ENCODE results near the gene SRP14. TPM values are rescaled to one million over a fixed set of nuclear protein-coding genes. Genes with fewer than 3 reads are reported as not detected.
A peak's percentile ranks its signal among the peaks of the same experiment; 100 is the strongest.

SRP14 gene
- total RNA-seq, 1 experiment from 2014 or later, result 168 TPM

- no peak overlapping the region for H3K4me3 ChIP-seq (replicated peaks in 1 of 2; ENCODE audit: low read depth in 1 of 2, low read length in 2 of 2)
- no peak for DNase-seq (ENCODE audit: low read depth, low spot score)
- H4K20me1 ChIP-seq (ENCODE audit: insufficient read depth), result no peaks in the 10 kb centered on the region
- intact Hi-C loops (cut with micrococcal nuclease), result loop anchor here (10.0 kb wide), 1 partner anchor 117 kb away; the partner anchor contains the start of gene BUB1B
- H3K9me3 ChIP-seq (ENCODE audit: control insufficient read depth in 1 of 2, insufficient read depth in 1 of 2, low read depth in 1 of 2, low read length in 2 of 2), result no peaks in the 10 kb centered on the region
- H2AFZ ChIP-seq (ENCODE audit: low read depth, low read length, poor library complexity, severe bottlenecking), result no peak overlapping the region
- no peaks in the 10 kb centered on the region for H3K27me3 ChIP-seq (ENCODE audit: insufficient read depth, low read length)
- peaks cover 0 to 2% of the 10 kb centered on the region in 2 experiments; a peak in 1 of 4 replicates for H3K36me3 ChIP-seq (ENCODE audit: control insufficient read depth in 1 of 2, insufficient read depth in 2 of 2, low read length in 2 of 2)
- POLR2A ChIA-PET, result interaction anchor here (1.2 kb wide), 1 partner anchor 57 kb away, joined by 4 read pairs; no protein-coding TSS in a partner anchor
- H3K79me2 ChIP-seq (ENCODE audit: insufficient read depth, low read length), result no peaks in the 10 kb centered on the region
- no peaks in the 10 kb centered on the region for H3K9me2 ChIP-seq (ENCODE audit: insufficient read depth)
- no peak for ATAC-seq
- RAD21 ChIA-PET (ENCODE audit: low non-redundant PET in 1 of 2, low total read pairs in 2 of 2, uncharacterized antibody in 2 of 2, unreplicated experiment in 2 of 2), result interaction anchor here in 1 of 2 experiments (0.5 kb wide), 1 partner anchor 260 kb away, joined by 5 read pairs; no protein-coding TSS in a partner anchor
- TF ChIP-seq SRF (IDR thresholded peaks at IDR 0.05; ENCODE audit: low read depth) (no peak), ATF3 (IDR thresholded peaks at IDR 0.05) (no peak), POLR2AphosphoS5 (IDR thresholded peaks at IDR 0.05; ENCODE audit: low read depth, low read length) (no peak), SP1 (IDR thresholded peaks at IDR 0.05; ENCODE audit: low read depth) (no peak), ZFX (IDR thresholded peaks at IDR 0.05) (no peak), RAD21 (IDR thresholded peaks at IDR 0.05; ENCODE audit: low read depth) (no peak), POLR2A (IDR thresholded peaks at IDR 0.05; ENCODE audit: borderline replicate concordance, extremely low read depth, insufficient read depth, insufficient read length) (no peak), ELF1 (IDR thresholded peaks at IDR 0.05; ENCODE audit: borderline replicate concordance, low read depth) (no peak), TCF7L2 (IDR thresholded peaks at IDR 0.05; ENCODE audit: borderline replicate concordance, extremely low read depth, insufficient read depth, insufficient read length) (no peak), FOSL1 (IDR thresholded peaks at IDR 0.05; ENCODE audit: low read depth) (no peak), YY1 (IDR thresholded peaks at IDR 0.05; ENCODE audit: extremely low read depth, insufficient replicate concordance, low read depth, low read length) (no peak), CTCF (IDR thresholded peaks at IDR 0.05 in 2 of 3, conservative IDR thresholded peaks at IDR 0.05 in 1 of 3; ENCODE audit: borderline replicate concordance in 1 of 3, insufficient read depth in 1 of 3, low read depth in 2 of 3, low read length in 2 of 3) (no peak)
- TF ChIP-seq, protein P1, sequence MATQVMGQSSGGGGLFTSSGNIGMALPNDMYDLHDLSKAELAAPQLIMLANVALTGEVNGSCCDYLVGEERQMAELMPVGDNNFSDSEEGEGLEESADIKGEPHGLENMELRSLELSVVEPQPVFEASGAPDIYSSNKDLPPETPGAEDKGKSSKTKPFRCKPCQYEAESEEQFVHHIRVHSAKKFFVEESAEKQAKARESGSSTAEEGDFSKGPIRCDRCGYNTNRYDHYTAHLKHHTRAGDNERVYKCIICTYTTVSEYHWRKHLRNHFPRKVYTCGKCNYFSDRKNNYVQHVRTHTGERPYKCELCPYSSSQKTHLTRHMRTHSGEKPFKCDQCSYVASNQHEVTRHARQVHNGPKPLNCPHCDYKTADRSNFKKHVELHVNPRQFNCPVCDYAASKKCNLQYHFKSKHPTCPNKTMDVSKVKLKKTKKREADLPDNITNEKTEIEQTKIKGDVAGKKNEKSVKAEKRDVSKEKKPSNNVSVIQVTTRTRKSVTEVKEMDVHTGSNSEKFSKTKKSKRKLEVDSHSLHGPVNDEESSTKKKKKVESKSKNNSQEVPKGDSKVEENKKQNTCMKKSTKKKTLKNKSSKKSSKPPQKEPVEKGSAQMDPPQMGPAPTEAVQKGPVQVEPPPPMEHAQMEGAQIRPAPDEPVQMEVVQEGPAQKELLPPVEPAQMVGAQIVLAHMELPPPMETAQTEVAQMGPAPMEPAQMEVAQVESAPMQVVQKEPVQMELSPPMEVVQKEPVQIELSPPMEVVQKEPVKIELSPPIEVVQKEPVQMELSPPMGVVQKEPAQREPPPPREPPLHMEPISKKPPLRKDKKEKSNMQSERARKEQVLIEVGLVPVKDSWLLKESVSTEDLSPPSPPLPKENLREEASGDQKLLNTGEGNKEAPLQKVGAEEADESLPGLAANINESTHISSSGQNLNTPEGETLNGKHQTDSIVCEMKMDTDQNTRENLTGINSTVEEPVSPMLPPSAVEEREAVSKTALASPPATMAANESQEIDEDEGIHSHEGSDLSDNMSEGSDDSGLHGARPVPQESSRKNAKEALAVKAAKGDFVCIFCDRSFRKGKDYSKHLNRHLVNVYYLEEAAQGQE (IDR thresholded peaks at IDR 0.05; ENCODE audit: low read depth), result no peak
- no peak overlapping the region for H3K9ac ChIP-seq (ENCODE audit: low read length)
- no peak overlapping the region; the same call in 1 of the 2 replicates for H3K27ac ChIP-seq (ENCODE audit: low read depth, low read length)
- BruUV-seq (replicated peaks), result no TSS peak
- peaks cover 18 to 37% of the 10 kb centered on the region in 2 experiments for H3K4me1 ChIP-seq (ENCODE audit: control insufficient read depth in 1 of 2, insufficient read depth in 2 of 2, low read length in 2 of 2)
- CTCF ChIA-PET, result interaction anchor here (1.0 to 4.1 kb wide), 8 partner anchors 15 to 262 kb away, joined by 3 to 64 read pairs (median 7); no protein-coding TSS in a partner anchor
- H3K4me2 ChIP-seq (ENCODE audit: low read length), result peak overlapping the region; percentile 58
Observed at GRCh38 chr15:40047415-40048210, 8.6 kb upstream of the SRP14 start.
